Measurements from ENCODE around the gene ZNF300.
"Not testable (repeated sequence)": the region's sequence is repeated elsewhere in the genome, so short reads cannot be mapped to it uniquely, and the experiment has no call there.

Gene ZNF300

GRCh38 chr5:150851039-150851438 lies 53.7 kb downstream of the ZNF300 start:
- no peaks in the 10 kb centered on the region for H3K36me3 ChIP-seq
- no peaks in the 10 kb centered on the region for H3K4me1 ChIP-seq
- peaks cover 10% of the 10 kb centered on the region for H3K27me3 ChIP-seq
- DNase-seq, result no peak
- H3K4me3 ChIP-seq (ENCODE audit: low read depth, low read length), result no peak overlapping the region
- no peaks in the 10 kb centered on the region for H3K9me3 ChIP-seq
- no peak for TF ChIP-seq CTCF (IDR thresholded peaks at IDR 0.05; ENCODE audit: low read depth, low read length)

DNA sequence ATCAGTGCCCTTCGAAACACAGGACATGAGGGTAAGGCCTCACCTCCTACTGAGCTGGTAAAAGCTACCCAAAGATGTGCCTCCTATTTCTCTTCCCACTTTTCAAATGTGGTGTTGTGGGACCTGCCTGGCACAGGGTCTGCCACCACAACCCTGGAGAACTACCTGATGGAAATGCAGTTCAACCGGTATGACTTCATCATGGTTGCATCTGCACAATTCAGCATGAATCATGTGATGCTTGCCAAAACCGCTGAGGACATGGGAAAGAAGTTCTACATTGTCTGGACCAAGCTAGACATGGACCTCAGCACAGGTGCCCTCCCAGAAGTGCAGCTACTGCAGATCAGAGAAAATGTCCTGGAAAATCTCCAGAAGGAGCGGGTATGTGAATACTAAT lies 56.5 kb downstream of the ZNF300 start:
- Histone ChIP-seq H3K4me1 (no peaks in the 10 kb centered on the region), H3K27me3 (peaks cover 2% of the 10 kb centered on the region), H3K36me3 (no peaks in the 10 kb centered on the region), H3K4me3 (ENCODE audit: low read depth, low read length) (no peak overlapping the region), H3K9me3 (no peaks in the 10 kb centered on the region)
- DNase-seq, result no peak
- no peak for TF ChIP-seq CTCF (IDR thresholded peaks at IDR 0.05; ENCODE audit: low read depth, low read length)

DNA sequence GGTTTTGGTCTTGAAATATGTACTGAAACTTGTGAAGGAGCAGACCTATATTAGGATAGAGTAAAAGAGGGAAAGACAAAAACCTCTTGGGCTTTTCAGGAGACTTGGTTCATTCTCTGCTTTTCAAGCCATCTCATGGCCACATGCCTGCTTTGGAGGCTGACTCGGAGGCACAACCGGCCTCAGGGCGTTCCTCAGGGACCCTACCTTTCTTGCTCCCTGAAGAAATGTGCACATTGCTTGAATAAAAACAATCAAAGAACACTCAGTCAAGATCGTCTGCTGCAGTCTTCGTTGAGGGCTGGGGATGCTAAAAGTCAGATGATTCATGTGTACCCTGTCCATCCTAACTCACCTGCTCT lies 57.5 kb downstream of the ZNF300 start:
- TF ChIP-seq CTCF (IDR thresholded peaks at IDR 0.05; ENCODE audit: low read depth, low read length), result no peak
- Histone ChIP-seq H3K27me3 (no peaks in the 10 kb centered on the region), H3K36me3 (no peaks in the 10 kb centered on the region), H3K9me3 (no peaks in the 10 kb centered on the region), H3K4me1 (no peaks in the 10 kb centered on the region), H3K4me3 (ENCODE audit: low read depth, low read length) (no peak overlapping the region)
- no peak for DNase-seq

GRCh38 chr5:150846654-150847333 lies 58.0 kb downstream of the ZNF300 start:
- Histone ChIP-seq H3K4me1 (no peaks in the 10 kb centered on the region), H3K4me3 (ENCODE audit: low read depth, low read length) (no peak overlapping the region), H3K36me3 (no peaks in the 10 kb centered on the region), H3K9me3 (no peaks in the 10 kb centered on the region), H3K27me3 (no peaks in the 10 kb centered on the region; the same call in 1 of the 2 replicates)
- TF ChIP-seq CTCF (IDR thresholded peaks at IDR 0.05; ENCODE audit: low read depth, low read length), result peak; percentile 69
- DNase-seq, result peak; percentile 57

DNA sequence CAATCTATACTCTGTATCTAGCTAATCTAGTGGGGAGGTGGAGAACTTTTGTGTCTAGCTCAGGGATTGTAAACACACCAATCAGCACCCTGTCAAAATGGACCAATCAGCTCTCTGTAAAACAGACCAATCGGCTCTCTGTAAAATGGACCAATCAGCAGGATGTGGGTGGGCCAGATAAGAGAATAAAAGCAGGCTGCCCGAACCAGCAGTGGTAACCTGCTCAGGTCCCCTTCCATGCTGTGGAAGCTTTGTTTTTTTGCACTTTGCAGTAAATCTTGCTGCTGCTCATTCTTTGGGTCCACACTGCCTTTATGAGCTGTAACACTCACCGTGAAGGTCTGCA lies 58.5 kb downstream of the ZNF300 start, which contains the start of gene IRGM:
IRGM (plus strand) TSS at position 214 of the 346 bp plus-strand sequence. CDS start 1,603 bp downstream, outside the sequence.
- not testable (repeated sequence) for H3K27me3 ChIP-seq; H3K4me3 ChIP-seq (ENCODE audit: low read depth, low read length); DNase-seq; H3K9me3 ChIP-seq; H3K36me3 ChIP-seq; H3K4me1 ChIP-seq

GRCh38 chr5:150845185-150845859 lies 59.5 kb downstream of the ZNF300 start:
- H3K36me3 ChIP-seq; H3K4me3 ChIP-seq (ENCODE audit: low read depth, low read length); H3K4me1 ChIP-seq; DNase-seq; H3K9me3 ChIP-seq; H3K27me3 ChIP-seq: not testable (repeated sequence)
